Stimulated activated CD8-positive, alpha-beta memory T cell treated with anti-CD3 and anti-CD28 coated beads, Interleukin-7, amount 100 ng/mL, for 24 hours (primary cell): ENCODE measurements around the gene PRKN.
"Not testable (repeated sequence)": the region's sequence is repeated elsewhere in the genome, so short reads cannot be mapped to it uniquely, and the experiment has no call there.

Experiments
- DNase-seq: peaks from one replicate; pipeline ENCODE4 v3.0.0-alpha.2; 2020; ENCODE audit warnings: low read depth

Gene PRKN

GRCh38 chr6:162532283-162533008, 195.1 kb downstream of the PRKN start:
- DNase-seq = no peak

GRCh38 chr6:162531391-162531790, 196.2 kb downstream of the PRKN start:
- not testable (repeated sequence) for DNase-seq

GRCh38 chr6:162528538-162528937, 199.0 kb downstream of the PRKN start:
- DNase-seq = no peak

- DNase-seq = no peak
Observed at GRCh38 chr6:162526960-162527359, 200.6 kb downstream of the PRKN start.

GRCh38 chr6:162525181-162525580, 202.4 kb downstream of the PRKN start:
- DNase-seq = no peak

- no peak for DNase-seq
Observed at GRCh38 chr6:162512744-162513143, 214.8 kb downstream of the PRKN start.

- no peak for DNase-seq
Observed at GRCh38 chr6:162497389-162497788, 230.2 kb downstream of the PRKN start.

- DNase-seq = no peak
Observed at GRCh38 chr6:162493917-162494316, 233.6 kb downstream of the PRKN start.

GRCh38 chr6:162491637-162492036, 235.9 kb downstream of the PRKN start:
- no peak for DNase-seq

GRCh38 chr6:162489101-162489976, 238.2 kb downstream of the PRKN start:
- no peak for DNase-seq

GRCh38 chr6:162488444-162488843, 239.1 kb downstream of the PRKN start:
- DNase-seq = no peak

GRCh38 chr6:162485464-162485863, 242.1 kb downstream of the PRKN start:
- no peak for DNase-seq

GRCh38 chr6:162481938-162482337, 245.6 kb downstream of the PRKN start:
- DNase-seq = no peak

- no peak for DNase-seq
Observed at GRCh38 chr6:162481320-162481719, 246.2 kb downstream of the PRKN start.

- DNase-seq = no peak
Observed at GRCh38 chr6:162478192-162478671, 249.3 kb downstream of the PRKN start.

- DNase-seq = no peak
Observed at GRCh38 chr6:162474722-162475121, 252.8 kb downstream of the PRKN start.

- DNase-seq = no peak
Observed at GRCh38 chr6:162471842-162472241, 255.7 kb downstream of the PRKN start.

- DNase-seq = no peak
Observed at GRCh38 chr6:162468326-162468725, 259.2 kb downstream of the PRKN start.

GRCh38 chr6:162467679-162468078, 259.9 kb downstream of the PRKN start:
- DNase-seq = no peak

GRCh38 chr6:162463576-162463975, 264.0 kb downstream of the PRKN start:
- no peak for DNase-seq

GRCh38 chr6:162459985-162460384, 267.6 kb downstream of the PRKN start:
- DNase-seq = no peak

- no peak for DNase-seq
Observed at GRCh38 chr6:162450358-162450757, 277.2 kb downstream of the PRKN start.

GRCh38 chr6:162448294-162448693, 279.3 kb downstream of the PRKN start:
- DNase-seq = no peak
